Skeletal muscle tissue (tissue), 4 donors: Measurements from ENCODE around the gene MYD88. TPM values are rescaled to one million over a fixed set of nuclear protein-coding genes. Genes with fewer than 3 reads are reported as not detected.

Experiments
- H3K27ac ChIP-seq: one replicate; pipeline ENCODE4 v1.7.0; 2013; ENCODE audit warnings: mild to moderate bottlenecking, low read depth, low read length, inconsistent platforms
- H3K27me3 ChIP-seq, 3 donors: one replicate each; pipeline ENCODE4 v1.7.0; 2013; ENCODE audit warnings: low read length in 3 of 3; ENCODE audit not compliant: control insufficient read depth in 3 of 3, insufficient read depth in 3 of 3
- H3K36me3 ChIP-seq, 3 donors: one replicate each; pipeline ENCODE4 v1.7.0; 2013; ENCODE audit warnings: low read length in 3 of 3; ENCODE audit not compliant: control insufficient read depth in 3 of 3, insufficient read depth in 3 of 3
- H3K4me1 ChIP-seq, 3 donors: one replicate each; pipeline ENCODE4 v1.7.0; 2013; ENCODE audit warnings: low read length in 3 of 3, mild to moderate bottlenecking in 3 of 3; ENCODE audit not compliant: control insufficient read depth in 3 of 3, insufficient read depth in 3 of 3
- H3K4me3 ChIP-seq, 3 donors: one replicate each; pipeline ENCODE4 v1.7.0; 2013; ENCODE audit warnings: low read length in 3 of 3
- H3K9ac ChIP-seq, 3 donors: one replicate each; pipeline ENCODE4 v1.7.0; 2013; ENCODE audit warnings: low read length in 3 of 3, mild to moderate bottlenecking in 3 of 3, moderate library complexity in 2 of 3, low read depth in 1 of 3
- H3K9me3 ChIP-seq, 3 donors: one replicate each; pipeline ENCODE4 v1.7.0; 2013; ENCODE audit warnings: low read length in 3 of 3; ENCODE audit not compliant: control insufficient read depth in 3 of 3
- total RNA-seq: library from RNA; depleted of rRNA; stranded (reverse); fragments of >200 nt; gene quantifications from one replicate; pipeline ENCODE4 v1.2.3, GENCODE V29; 2014
- donor health status: Osteomylitis.

The MYD88 gene
- total RNA-seq, 1 donor from 2014 or later, result 5.2 TPM

DNA sequence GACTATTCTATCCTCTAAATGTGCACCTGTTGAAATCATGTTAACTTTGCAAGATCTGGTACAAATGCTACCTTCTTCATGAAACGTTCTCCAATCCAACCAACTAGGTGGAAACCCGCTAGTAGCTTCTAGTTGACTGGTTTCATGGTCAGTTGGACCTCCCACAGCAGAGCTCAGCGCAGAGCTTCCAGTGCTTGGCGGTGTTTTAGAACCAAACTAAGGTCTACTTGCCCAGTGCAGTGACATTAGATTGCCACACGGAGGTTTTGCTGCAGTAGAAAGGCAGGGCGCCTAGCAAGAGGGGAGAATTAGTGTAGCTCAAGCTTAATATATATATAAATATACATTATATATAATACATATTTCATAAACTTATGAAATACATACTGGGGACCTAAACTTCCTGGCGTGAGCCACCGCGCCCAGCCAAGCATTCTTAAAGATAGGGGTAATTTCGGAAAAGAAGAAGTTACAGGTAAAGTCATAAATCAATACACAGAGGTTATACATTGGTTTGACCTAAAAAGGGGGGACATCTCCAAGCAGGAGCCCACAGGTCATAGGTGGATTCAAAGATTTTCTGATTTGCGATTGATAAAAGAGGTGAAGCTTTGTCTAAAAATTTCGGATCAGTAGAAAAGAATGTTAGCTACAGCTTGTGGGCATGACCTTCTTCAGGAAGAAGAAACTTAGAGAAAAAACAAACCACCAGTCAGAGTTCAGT is 24.8 kb downstream of the MYD88 start:
- H3K27ac ChIP-seq, result no peak overlapping the region
- H3K4me3 ChIP-seq, result no peak overlapping the region
- H3K27me3 ChIP-seq, result no peaks in the 10 kb centered on the region
- H3K9ac ChIP-seq, result no peak overlapping the region
- H3K4me1 ChIP-seq, result peaks cover 11 to 14% (median 12%) of the 10 kb centered on the region in 3 donors
- no peaks in the 10 kb centered on the region for H3K9me3 ChIP-seq
- H3K36me3 ChIP-seq, result no peaks in the 10 kb centered on the region

DNA sequence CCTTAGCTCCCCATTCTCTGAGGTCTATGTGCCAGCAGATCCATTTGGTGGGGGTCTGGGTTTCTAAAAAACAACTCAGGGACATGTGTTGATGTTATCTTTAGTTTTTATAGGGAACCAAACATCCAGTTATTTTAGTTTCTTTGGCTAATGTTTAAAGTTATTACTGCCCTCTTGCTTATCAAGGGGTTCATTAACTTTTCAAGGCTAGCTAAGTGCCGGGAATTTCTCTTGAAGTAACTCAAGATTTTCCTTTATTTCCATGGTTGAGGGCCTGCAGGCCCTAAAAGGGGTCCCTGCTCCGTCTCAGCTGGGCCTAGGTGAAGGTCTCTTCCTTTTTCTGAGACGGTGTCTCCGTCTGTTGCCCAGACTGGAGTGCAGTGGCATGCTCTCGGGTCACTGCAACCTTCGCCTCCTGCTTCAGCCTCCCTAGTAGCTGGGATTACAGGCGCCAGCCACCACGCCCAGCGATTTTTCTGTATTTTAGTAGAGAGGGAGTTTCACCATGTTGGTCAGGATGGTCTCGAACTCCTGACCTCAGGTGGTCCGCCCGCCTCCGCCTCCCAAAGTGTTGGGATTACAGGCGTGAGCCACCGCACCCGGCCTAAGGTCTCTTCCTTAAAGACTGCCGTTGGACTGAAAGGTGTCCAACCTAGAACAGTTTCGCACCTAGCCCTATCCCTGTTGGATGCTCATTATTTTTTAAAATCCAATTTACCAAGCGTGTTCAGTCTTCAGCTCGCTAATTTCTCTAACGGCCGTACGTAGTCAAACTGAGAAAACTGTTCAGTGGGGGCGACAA is 25.6 kb downstream of the MYD88 start:
- Histone ChIP-seq H3K36me3 (no peaks in the 10 kb centered on the region), H3K9me3 (no peaks in the 10 kb centered on the region), H3K4me3 (peak overlapping the region; percentile 82 to 93 (median 90)), H3K4me1 (peaks cover 11 to 14% (median 12%) of the 10 kb centered on the region in 3 donors), H3K27me3 (no peaks in the 10 kb centered on the region), H3K9ac (peak overlapping the region; percentile 88 to 94 (median 89)), H3K27ac (peak overlapping the region; percentile 98)

DNA sequence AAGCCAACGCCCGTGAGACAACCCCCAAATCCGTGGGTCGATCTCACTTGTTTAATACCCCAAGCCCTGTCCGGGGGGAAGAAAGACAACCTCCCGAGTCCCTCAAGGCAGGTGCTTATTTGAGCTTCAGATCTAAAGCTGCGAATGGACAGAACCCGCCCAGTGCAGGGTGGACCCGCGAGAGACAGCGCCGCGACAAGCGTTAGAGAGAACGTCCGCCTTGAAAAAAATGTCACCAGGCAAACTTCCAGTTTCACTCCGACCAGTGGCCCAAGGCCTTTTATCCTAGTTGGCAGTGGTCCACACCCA is 26.1 kb downstream of the MYD88 start:
- Histone ChIP-seq H3K36me3 (no peaks in the 10 kb centered on the region), H3K9ac (peak overlapping the region; percentile 88 to 94 (median 89)), H3K27me3 (no peaks in the 10 kb centered on the region), H3K27ac (peak overlapping the region; percentile 98), H3K4me1 (peaks cover 11 to 14% (median 12%) of the 10 kb centered on the region in 3 donors), H3K4me3 (peak overlapping the region; percentile 82 to 93 (median 90)), H3K9me3 (no peaks in the 10 kb centered on the region)

DNA sequence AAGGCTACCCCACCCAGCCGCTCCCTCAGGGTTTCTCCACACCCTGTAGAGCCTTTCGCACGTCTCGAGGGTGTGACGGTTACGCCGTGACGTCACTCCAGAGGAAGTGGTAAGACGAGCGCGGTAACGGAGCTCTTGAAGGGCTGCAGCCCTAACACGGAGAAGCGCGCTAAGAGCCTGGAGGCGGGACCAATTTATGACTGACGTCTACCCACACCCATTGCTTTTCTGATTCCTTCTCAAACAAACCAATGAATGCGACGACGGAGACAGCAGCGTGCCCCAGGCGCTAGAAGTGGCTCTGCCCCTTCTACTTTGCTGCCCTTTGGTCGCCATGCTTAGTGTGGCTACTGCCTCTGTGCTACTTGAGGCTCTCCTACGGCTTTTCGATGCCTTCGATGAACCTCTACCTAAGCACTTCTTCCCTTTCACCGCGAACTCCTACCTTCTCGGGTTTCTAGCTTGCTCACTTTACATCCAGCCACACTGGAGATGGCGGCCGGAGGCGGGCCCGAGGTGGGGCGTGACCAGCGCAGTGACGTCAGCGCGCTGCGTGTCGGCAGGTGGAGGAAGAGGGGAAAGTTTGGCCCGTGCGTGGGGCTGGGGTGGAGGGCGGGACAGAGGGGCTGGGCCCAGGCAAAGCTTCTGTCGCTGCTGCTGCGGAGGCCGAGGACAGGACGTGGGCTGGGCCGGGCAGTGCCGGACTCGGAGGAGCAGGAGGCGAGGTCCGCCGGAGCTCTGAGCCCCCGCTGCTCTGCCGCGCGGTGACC is 26.7 kb downstream of the MYD88 start, which contains the start of gene OXSR1:
TSS of gene OXSR1 (plus strand) at position 586 of the 770 bp plus-strand sequence. CDS start 340 bp downstream, outside the sequence.
- Histone ChIP-seq H3K9ac (peak within 1 kb of the TSS; percentile 88 to 94 (median 89)), H3K9me3 (no peaks in the 10 kb centered on the region), H3K36me3 (no peaks in the 10 kb centered on the region), H3K27me3 (no peaks in the 10 kb centered on the region), H3K4me1 (peaks cover 11 to 14% (median 12%) of the 10 kb centered on the region in 3 donors), H3K4me3 (peak within 1 kb of the TSS; percentile 82 to 93 (median 90)), H3K27ac (peak within 1 kb of the TSS; percentile 98)

DNA sequence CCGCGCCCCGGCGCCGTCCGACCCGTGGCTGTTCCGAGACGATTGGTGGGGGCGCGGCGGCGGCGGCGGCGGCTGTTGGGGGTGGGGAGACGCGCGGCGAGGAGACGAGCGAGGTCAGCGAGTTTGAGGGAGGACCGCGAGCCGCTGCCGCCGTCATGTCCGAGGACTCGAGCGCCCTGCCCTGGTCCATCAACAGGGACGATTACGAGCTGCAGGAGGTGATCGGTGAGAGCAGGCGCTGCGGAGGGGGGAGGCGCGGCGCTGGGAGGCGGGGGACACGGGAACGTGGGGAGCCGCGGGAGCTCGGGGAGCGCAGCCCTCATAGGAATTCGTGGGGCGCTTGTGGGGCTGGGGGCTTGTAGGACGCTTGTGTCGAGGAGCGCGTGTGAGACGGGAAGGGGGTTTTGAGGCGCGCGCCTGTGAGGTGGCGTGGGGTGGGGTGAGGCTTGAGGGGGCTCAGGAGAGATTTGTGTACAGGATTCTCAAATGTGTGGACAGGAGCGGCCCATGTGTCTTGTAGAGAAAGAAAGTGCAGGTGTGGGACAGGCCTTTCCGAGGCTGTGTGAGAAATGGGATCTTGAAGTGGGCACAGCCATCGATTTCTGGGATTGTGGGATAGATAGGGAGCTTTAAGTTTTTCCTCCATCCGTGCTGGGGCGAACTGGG is 27.4 kb downstream of the MYD88 start:
- H3K9me3 ChIP-seq, result no peaks in the 10 kb centered on the region
- H3K36me3 ChIP-seq, result no peaks in the 10 kb centered on the region
- H3K9ac ChIP-seq, result peak overlapping the region; percentile 88 to 90 (median 89)
- peak overlapping the region; percentile 82 to 93 (median 90) for H3K4me3 ChIP-seq
- peak overlapping the region; percentile 98 for H3K27ac ChIP-seq
- H3K27me3 ChIP-seq, result no peaks in the 10 kb centered on the region
- H3K4me1 ChIP-seq, result peaks cover 11 to 18% (median 12%) of the 10 kb centered on the region in 3 donors

DNA sequence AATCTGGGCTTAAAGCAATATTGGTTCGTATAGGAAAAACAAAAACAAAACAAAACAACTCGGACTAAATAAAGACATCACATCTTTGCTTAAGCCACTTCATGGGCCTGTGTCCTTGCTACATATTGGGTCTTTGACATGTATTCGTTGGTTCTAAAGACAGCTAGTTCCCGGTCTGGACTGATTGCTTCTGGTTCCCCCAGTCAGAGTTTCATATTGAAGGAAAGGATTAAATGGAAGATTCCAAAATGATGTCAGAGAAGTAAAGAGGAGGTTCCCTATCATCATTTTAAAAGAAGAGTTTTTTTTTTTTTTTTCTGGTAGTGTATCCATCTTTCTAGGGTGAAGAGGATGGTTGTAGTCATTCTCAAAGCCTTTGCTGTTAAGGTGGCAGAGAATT is 29.1 kb downstream of the MYD88 start:
- Histone ChIP-seq H3K9me3 (no peaks in the 10 kb centered on the region), H3K27me3 (no peaks in the 10 kb centered on the region), H3K4me3 (no peak overlapping the region), H3K36me3 (no peaks in the 10 kb centered on the region), H3K9ac (no peak overlapping the region), H3K4me1 (peaks cover 11 to 18% (median 12%) of the 10 kb centered on the region in 3 donors), H3K27ac (no peak overlapping the region)

DNA sequence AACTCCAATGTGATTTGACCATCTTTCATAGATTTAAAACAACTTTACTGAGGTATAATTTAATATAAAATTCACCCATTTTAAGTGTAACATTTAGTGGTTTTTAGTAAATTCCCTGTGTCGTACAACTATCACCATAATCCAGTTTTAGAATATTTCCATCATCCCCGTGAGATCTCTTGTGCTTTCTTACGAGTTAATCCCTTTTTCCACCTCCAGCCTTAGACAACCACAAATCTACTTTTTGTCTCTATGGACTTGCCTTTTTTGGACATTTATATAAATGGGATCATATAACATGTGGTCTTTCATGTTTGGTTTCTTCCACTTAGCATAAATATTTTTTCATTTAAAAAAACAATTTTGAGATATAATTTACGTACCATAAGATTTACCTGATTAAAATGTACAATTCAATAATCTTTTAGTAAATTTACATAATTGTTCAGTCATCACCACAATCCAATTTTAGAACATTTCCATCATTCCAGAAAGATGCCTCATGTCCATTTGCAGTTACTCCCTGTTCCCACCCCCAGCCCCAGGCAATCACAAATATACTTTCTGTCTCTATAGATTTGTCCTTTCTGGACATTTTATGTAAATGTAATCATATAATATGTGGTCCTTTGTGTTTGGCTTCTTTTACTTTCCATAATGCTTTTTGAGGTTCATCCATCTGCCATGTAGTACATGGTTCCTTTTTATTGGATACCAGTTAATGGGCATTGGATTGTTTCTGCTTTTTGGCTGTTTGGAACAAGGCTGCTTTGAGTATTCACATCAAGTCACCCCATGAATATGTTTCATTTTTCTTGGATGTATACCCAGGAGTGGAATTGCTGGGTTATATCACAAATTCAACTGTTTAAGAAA is 29.9 kb downstream of the MYD88 start:
- Histone ChIP-seq H3K27ac (no peak overlapping the region), H3K27me3 (no peaks in the 10 kb centered on the region), H3K4me1 (peaks cover 12 to 20% (median 14%) of the 10 kb centered on the region in 3 donors), H3K9ac (no peak overlapping the region), H3K9me3 (no peaks in the 10 kb centered on the region), H3K36me3 (no peaks in the 10 kb centered on the region), H3K4me3 (no peak overlapping the region)

DNA sequence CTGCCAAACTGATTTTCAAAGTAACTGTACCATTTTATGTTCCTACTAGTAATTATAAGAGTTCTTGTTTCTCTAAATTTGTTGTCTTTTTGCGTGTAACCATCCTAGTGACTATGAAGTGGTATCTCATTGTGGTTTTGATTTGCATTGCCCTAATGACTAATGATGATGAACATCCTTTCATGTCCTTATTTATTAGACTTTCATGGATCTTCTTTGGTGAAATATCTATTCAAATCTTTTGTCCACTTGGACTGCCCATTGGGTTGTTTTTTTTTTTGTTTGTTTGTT is 30.5 kb downstream of the MYD88 start:
- H3K4me3 ChIP-seq, result no peak overlapping the region
- H3K36me3 ChIP-seq, result no peaks in the 10 kb centered on the region
- H3K4me1 ChIP-seq, result peaks cover 12 to 21% (median 14%) of the 10 kb centered on the region in 3 donors
- no peak overlapping the region for H3K27ac ChIP-seq
- H3K9ac ChIP-seq, result no peak overlapping the region
- no peaks in the 10 kb centered on the region for H3K9me3 ChIP-seq
- H3K27me3 ChIP-seq, result no peaks in the 10 kb centered on the region

DNA sequence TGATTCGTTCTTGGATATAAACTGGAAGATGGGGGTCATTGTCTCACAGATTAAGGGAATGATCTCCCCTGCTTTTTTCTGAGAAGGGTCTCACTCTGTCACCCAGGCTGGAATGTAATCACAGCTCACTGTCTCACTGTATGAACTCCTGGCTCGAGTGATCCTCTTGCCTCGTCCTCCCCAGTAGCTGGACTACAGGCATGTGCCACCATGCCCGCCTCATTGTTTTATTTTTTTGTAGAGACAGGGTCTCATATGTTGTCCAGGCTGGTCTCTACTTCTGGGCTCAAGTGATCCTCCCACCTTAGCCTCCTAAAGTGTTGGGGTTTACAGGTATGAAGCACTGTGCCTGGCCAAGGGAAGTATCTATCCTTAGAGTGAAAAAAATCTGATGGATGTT is 32.3 kb downstream of the MYD88 start:
- H3K9ac ChIP-seq, result no peak overlapping the region
- H3K9me3 ChIP-seq, result no peaks in the 10 kb centered on the region
- H3K4me3 ChIP-seq, result no peak overlapping the region
- peaks cover 12 to 25% (median 14%) of the 10 kb centered on the region in 3 donors for H3K4me1 ChIP-seq
- H3K27me3 ChIP-seq, result no peaks in the 10 kb centered on the region
- H3K36me3 ChIP-seq, result no peaks in the 10 kb centered on the region
- no peak overlapping the region for H3K27ac ChIP-seq
